ENCODE measurements around the gene TMEM150B. TPM values are rescaled to one million over a fixed set of nuclear protein-coding genes. Genes with fewer than 3 reads are reported as not detected.

Gene TMEM150B
- total RNA-seq, 4 donors from 2014 or later: 5.5 to 17.1 (median 7.7) TPM

DNA sequence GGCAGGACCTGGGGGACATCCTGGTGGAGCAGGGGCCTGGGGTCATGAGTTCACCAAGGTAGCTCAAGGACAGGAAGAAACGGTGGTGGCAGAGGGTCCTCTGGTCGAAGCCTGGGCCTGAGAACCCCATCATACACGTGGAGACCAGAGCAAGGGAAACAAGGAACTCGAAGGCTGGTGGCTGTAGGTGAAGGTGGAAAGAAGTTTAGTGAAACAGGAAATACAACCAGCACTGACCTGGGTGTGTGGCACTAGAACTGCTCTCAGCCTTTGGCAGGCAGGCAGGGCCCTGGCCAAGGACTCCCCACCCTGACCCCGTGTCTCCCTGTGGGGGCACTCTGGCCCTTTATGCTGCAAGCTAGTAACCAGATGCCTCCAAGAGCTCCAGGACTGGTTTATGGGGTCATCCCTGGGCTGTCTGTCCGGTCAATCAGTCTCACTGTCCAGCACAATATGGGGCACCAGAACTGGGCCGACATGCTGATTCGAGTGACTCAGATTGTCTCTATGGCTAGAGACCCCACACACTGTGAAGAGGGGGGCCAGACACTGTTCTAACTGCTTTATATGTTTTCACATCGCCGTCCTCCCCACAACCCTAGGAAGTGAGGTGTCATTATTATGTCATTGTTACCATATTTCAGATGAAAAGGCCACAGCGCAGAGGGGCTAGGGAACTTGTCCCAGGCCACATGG, 25.6 kb upstream of the TMEM150B start:
- peaks cover 5 to 55% of the 10 kb centered on the region in 2 donors for H3K27me3 ChIP-seq
- H3K9me3 ChIP-seq: no peaks in the 10 kb centered on the region
- 64 to 65% methylated on average over 11 of the region's 11 CpGs for WGBS, 2 donors
- no peak overlapping the region for H3K27ac ChIP-seq
- H3K36me3 ChIP-seq: peaks cover 0 to 23% (median 0%) of the 10 kb centered on the region in 3 donors
- no peak overlapping the region for H3K4me3 ChIP-seq
- H3K4me1 ChIP-seq: peaks cover 0 to 44% (median 15%) of the 10 kb centered on the region in 4 donors
- TF ChIP-seq POLR2A (IDR thresholded peaks at IDR 0.05) (no peak), EP300 (IDR thresholded peaks at IDR 0.05) (no peak)
- TF ChIP-seq, protein P1, sequence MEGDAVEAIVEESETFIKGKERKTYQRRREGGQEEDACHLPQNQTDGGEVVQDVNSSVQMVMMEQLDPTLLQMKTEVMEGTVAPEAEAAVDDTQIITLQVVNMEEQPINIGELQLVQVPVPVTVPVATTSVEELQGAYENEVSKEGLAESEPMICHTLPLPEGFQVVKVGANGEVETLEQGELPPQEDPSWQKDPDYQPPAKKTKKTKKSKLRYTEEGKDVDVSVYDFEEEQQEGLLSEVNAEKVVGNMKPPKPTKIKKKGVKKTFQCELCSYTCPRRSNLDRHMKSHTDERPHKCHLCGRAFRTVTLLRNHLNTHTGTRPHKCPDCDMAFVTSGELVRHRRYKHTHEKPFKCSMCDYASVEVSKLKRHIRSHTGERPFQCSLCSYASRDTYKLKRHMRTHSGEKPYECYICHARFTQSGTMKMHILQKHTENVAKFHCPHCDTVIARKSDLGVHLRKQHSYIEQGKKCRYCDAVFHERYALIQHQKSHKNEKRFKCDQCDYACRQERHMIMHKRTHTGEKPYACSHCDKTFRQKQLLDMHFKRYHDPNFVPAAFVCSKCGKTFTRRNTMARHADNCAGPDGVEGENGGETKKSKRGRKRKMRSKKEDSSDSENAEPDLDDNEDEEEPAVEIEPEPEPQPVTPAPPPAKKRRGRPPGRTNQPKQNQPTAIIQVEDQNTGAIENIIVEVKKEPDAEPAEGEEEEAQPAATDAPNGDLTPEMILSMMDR (IDR thresholded peaks at IDR 0.05): no peak
- no peak for DNase-seq (ENCODE audit: low spot score in 2 of 2)

DNA sequence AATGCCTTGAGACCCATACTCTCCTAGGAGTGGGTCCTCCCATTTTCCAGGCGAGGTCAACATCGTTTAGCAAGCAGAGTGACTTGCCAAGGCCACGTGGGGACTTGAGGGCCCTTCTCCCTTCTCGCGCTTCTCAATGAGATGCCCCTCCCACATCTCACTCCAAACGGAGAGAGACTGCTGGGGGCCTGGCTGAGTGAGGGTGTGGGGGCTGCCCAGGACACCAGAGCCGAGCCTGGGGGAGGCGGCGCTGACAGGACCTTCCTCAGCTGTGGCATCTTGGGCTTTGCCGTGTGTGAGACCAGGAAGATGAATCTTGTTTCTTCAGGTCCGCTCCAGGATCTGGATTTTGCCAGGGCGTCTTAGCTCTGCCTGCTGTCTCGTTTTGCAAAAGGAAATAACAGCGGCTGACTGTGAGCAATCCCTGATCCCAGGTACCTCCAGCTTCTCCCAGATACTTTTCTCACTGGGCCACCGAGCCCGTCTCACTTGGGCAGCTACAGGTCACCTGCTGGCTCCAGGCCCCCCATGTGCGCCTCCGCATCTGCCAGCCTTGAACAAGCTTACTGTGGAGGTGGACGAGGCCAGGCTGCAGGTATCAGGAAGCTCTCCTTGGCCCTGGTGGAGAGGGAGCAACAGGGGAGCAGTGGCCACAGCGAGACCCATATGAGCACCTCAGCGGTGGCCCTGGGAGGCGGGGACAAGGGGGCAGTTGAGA, 23.3 kb upstream of the TMEM150B start:
- H3K4me3 ChIP-seq: no peak overlapping the region
- no peak for DNase-seq (ENCODE audit: low spot score in 2 of 2)
- H3K36me3 ChIP-seq: peaks cover 0 to 42% (median 0%) of the 10 kb centered on the region in 3 donors
- H3K9me3 ChIP-seq: no peaks in the 10 kb centered on the region
- H3K4me1 ChIP-seq: peaks cover 0 to 38% (median 12%) of the 10 kb centered on the region in 4 donors
- 67 to 69% methylated on average over 22 of the region's 22 CpGs for WGBS, 2 donors
- H3K27ac ChIP-seq: no peak overlapping the region
- peaks cover 2 to 32% of the 10 kb centered on the region in 2 donors for H3K27me3 ChIP-seq
- TF ChIP-seq POLR2A (IDR thresholded peaks at IDR 0.05): no peak
- TF ChIP-seq, protein P1 (IDR thresholded peaks at IDR 0.05): no peak
- no peak for TF ChIP-seq EP300 (IDR thresholded peaks at IDR 0.05)

DNA sequence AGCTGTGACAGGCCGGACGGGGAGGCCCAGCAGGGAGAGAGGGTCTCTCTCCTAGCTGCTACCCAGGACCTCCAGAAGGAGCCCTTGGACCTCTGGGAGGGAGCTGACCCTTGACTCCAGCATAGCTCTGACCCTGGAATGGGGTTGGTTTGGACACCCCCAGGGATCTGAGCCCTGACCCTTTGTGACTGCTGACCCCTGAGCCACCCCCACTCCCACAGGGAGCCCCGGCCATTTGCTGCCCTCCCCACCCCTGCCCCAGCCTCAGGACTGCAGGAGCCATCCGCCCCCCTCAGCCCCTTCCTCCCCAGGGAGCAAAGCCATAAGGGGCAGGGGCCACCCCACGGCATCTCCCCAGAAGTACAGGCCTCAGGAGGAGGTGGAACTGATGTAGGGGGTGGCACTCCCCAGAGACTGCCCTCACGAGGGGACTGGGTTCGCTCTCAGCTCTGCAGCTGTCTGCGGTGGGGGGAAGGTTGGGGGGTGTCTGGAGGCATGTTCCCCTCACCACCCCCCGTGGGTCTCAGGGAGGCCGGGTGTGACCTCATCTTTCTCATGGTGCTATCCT, 22.4 kb upstream of the TMEM150B start:
- Histone ChIP-seq H3K36me3 (peaks cover 0 to 51% (median 0%) of the 10 kb centered on the region in 3 donors), H3K4me1 (peaks cover 0 to 32% (median 10%) of the 10 kb centered on the region in 4 donors), H3K27ac (no peak overlapping the region), H3K27me3 (peaks cover 0 to 23% of the 10 kb centered on the region in 2 donors), H3K4me3 (no peak overlapping the region), H3K9me3 (no peaks in the 10 kb centered on the region)
- DNase-seq (ENCODE audit: low spot score in 2 of 2): no peak
- 73 to 80% methylated on average over 9 of the region's 10 CpGs for WGBS, 2 donors
- TF ChIP-seq EP300 (IDR thresholded peaks at IDR 0.05) (no peak), POLR2A (IDR thresholded peaks at IDR 0.05) (no peak)
- TF ChIP-seq, protein P1 (IDR thresholded peaks at IDR 0.05): no peak

DNA sequence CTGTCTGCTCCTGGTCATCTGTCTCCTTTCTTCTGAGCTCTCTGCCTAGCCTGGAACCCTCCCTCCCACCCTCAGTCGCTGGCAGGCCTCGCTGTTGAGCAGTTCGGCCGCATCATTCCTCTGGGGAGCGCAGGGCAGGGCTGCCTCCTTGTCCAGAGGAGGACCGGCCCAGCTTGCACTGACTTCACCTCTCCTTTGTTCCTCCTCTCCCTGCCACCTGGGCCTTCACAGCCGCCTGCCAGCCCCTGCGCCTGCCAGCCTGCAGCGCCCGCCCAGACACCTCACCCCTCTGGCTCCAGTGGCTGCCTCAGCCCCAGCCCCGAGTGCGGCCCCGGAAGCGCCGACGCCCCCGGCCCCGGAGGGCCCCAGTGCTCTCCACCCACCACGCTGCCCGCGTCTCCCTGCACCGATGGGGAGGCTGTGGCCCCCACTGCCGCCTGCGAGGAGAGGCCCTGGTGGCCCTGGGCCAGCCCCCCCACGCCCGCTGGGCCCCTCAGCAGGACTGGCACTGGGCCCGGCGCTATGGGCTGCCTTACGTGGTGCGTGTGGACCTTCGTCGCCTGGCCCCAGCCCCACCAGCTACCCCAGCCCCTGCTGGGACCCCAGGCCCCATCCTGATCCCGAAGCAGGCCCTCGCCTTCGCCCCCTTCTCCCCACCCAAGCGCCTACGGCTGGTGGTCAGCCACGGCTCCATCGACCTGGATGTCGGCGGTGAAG, 21.7 kb upstream of the TMEM150B start:
- Histone ChIP-seq H3K36me3 (peaks cover 0 to 58% (median 0%) of the 10 kb centered on the region in 3 donors), H3K4me1 (peaks cover 0 to 35% (median 10%) of the 10 kb centered on the region in 4 donors), H3K27ac (peak overlapping the region in 1 of 4 donors; percentile 6), H3K27me3 (peaks cover 0 to 16% of the 10 kb centered on the region in 2 donors), H3K4me3 (no peak overlapping the region), H3K9me3 (no peaks in the 10 kb centered on the region)
- TF ChIP-seq EP300 (IDR thresholded peaks at IDR 0.05): no peak
- TF ChIP-seq, protein P1 (IDR thresholded peaks at IDR 0.05): no peak
- no peak for TF ChIP-seq POLR2A (IDR thresholded peaks at IDR 0.05)
- DNase-seq (ENCODE audit: low spot score in 2 of 2): no peak
- whole genome bisulfite sequencing, 2 donors: 61 to 77% methylated on average over 21 to 29 of the region's 41 CpGs
